ENCODE data around the gene NDST1.
A peak's percentile ranks its signal among the peaks of the same experiment; 100 is the strongest.
"Not testable (repeated sequence)": the region's sequence is repeated elsewhere in the genome, so short reads cannot be mapped to it uniquely, and the experiment has no call there.

Gene NDST1

GRCh38 chr5:150507474-150508276, at the start of gene NDST1:
NDST1 (plus strand) TSS chr5:150508131; CDS start chr5:150521255, 13,124 bp downstream.
- no peak for DNase-seq (ENCODE audit: low read depth in 2 of 2)

GRCh38 chr5:150458802-150459557, 49.0 kb upstream of the NDST1 start:
- peak; percentile 37 to 42 for DNase-seq (ENCODE audit: low read depth in 2 of 2)

GRCh38 chr5:150460781-150461180, 47.1 kb upstream of the NDST1 start:
- no peak for DNase-seq (ENCODE audit: low read depth in 2 of 2)

GRCh38 chr5:150461231-150461630, 46.7 kb upstream of the NDST1 start:
- DNase-seq (ENCODE audit: low read depth in 2 of 2), result no peak

GRCh38 chr5:150464554-150465012, 43.3 kb upstream of the NDST1 start:
- peak in 1 of 2 experiments; percentile 24 for DNase-seq (ENCODE audit: low read depth in 2 of 2)

GRCh38 chr5:150465927-150466326, 42.0 kb upstream of the NDST1 start:
- DNase-seq (ENCODE audit: low read depth in 2 of 2), result no peak

- no peak for DNase-seq (ENCODE audit: low read depth in 2 of 2)
Measured at GRCh38 chr5:150468206-150468605, 39.7 kb upstream of the NDST1 start.

GRCh38 chr5:150469718-150470469, 38.0 kb upstream of the NDST1 start:
- DNase-seq (ENCODE audit: low read depth in 2 of 2), result peak; percentile 97 to 98

GRCh38 chr5:150473673-150474358, 34.1 kb upstream of the NDST1 start:
- DNase-seq (ENCODE audit: low read depth in 2 of 2), result peak in 1 of 2 experiments; percentile 43

- not testable (repeated sequence) for DNase-seq (ENCODE audit: low read depth in 2 of 2)
Measured at GRCh38 chr5:150476568-150476967, 31.4 kb upstream of the NDST1 start.

GRCh38 chr5:150479416-150479815, 28.5 kb upstream of the NDST1 start:
- no peak for DNase-seq (ENCODE audit: low read depth in 2 of 2)

GRCh38 chr5:150481708-150481965, 26.3 kb upstream of the NDST1 start:
- no peak for DNase-seq (ENCODE audit: low read depth in 2 of 2)

- no peak for DNase-seq (ENCODE audit: low read depth in 2 of 2)
Measured at GRCh38 chr5:150481972-150482406, 25.9 kb upstream of the NDST1 start.

- DNase-seq (ENCODE audit: low read depth in 2 of 2), result no peak
Measured at GRCh38 chr5:150484964-150485692, 22.8 kb upstream of the NDST1 start.

GRCh38 chr5:150485693-150486401, 22.1 kb upstream of the NDST1 start:
- DNase-seq (ENCODE audit: low read depth in 2 of 2), result no peak

- no peak for DNase-seq (ENCODE audit: low read depth in 2 of 2)
Measured at GRCh38 chr5:150486402-150487198, 21.3 kb upstream of the NDST1 start.

- no peak for DNase-seq (ENCODE audit: low read depth in 2 of 2)
Measured at GRCh38 chr5:150487199-150488061, 20.5 kb upstream of the NDST1 start.

GRCh38 chr5:150488519-150489359, 19.2 kb upstream of the NDST1 start:
- no peak for DNase-seq (ENCODE audit: low read depth in 2 of 2)
